Measurements from ENCODE around the gene BACH2.
"Not testable (repeated sequence)": the region's sequence is repeated elsewhere in the genome, so short reads cannot be mapped to it uniquely, and the experiment has no call there.

Gene BACH2

GRCh38 chr6:90209527-90209926 is 87.1 kb downstream of the BACH2 start:
- DNase-seq: no peak

GRCh38 chr6:90208690-90209089 is 88.0 kb downstream of the BACH2 start:
- not testable (repeated sequence) for DNase-seq

- no peak for DNase-seq
Observed at GRCh38 chr6:90204327-90205056, 92.2 kb downstream of the BACH2 start.

- no peak for DNase-seq
Observed at GRCh38 chr6:90203672-90204071, 93.0 kb downstream of the BACH2 start.

GRCh38 chr6:90202156-90202555 is 94.5 kb downstream of the BACH2 start:
- DNase-seq: no peak

- no peak for DNase-seq
Observed at GRCh38 chr6:90199900-90200299, 96.7 kb downstream of the BACH2 start.

- no peak for DNase-seq
Observed at GRCh38 chr6:90198758-90199425, 97.8 kb downstream of the BACH2 start.

- DNase-seq: no peak
Observed at GRCh38 chr6:90197854-90198496, 98.7 kb downstream of the BACH2 start.

- DNase-seq: no peak
Observed at GRCh38 chr6:90195094-90195829, 101.4 kb downstream of the BACH2 start.

- peak; percentile 85 for DNase-seq
Observed at GRCh38 chr6:90194371-90194841, 102.2 kb downstream of the BACH2 start.

- no peak for DNase-seq
Observed at GRCh38 chr6:90193359-90193758, 103.3 kb downstream of the BACH2 start.

GRCh38 chr6:90192857-90193256 is 103.8 kb downstream of the BACH2 start:
- DNase-seq: no peak

GRCh38 chr6:90190752-90191395 is 105.8 kb downstream of the BACH2 start:
- DNase-seq: no peak

GRCh38 chr6:90190131-90190530 is 106.5 kb downstream of the BACH2 start:
- DNase-seq: peak; percentile 68

GRCh38 chr6:90187437-90188121 is 109.1 kb downstream of the BACH2 start:
- DNase-seq: no peak

GRCh38 chr6:90186637-90187371 is 109.8 kb downstream of the BACH2 start:
- no peak for DNase-seq

- DNase-seq: no peak
Observed at GRCh38 chr6:90186026-90186425, 110.6 kb downstream of the BACH2 start.

GRCh38 chr6:90184334-90185298 is 112.0 kb downstream of the BACH2 start:
- no peak for DNase-seq

- no peak for DNase-seq
Observed at GRCh38 chr6:90183587-90184333, 112.9 kb downstream of the BACH2 start.
